Duodenal mucosa (tissue), 2 donors: ENCODE measurements around the gene PRPSAP1.
A peak's percentile ranks its signal among the peaks of the same experiment; 100 is the strongest.

Experiments used
- H3K27ac ChIP-seq: one replicate; pipeline ENCODE4 v1.7.0; 2013; ENCODE audit warnings: low read depth, low read length
- H3K27me3 ChIP-seq, 2 donors: one replicate each; pipeline ENCODE4 v1.7.0; 2013; ENCODE audit warnings: low read length in 2 of 2, control low read depth in 1 of 2; ENCODE audit not compliant: insufficient read depth in 2 of 2, control insufficient read depth in 1 of 2
- H3K36me3 ChIP-seq, 2 donors: one replicate each; pipeline ENCODE4 v1.7.0; 2013; ENCODE audit warnings: low read length in 2 of 2, control low read depth in 1 of 2; ENCODE audit not compliant: insufficient read depth in 2 of 2, control insufficient read depth in 1 of 2
- H3K4me1 ChIP-seq, 2 donors: one replicate each; pipeline ENCODE4 v1.7.0; 2013; ENCODE audit warnings: low read length in 2 of 2, control low read depth in 1 of 2; ENCODE audit not compliant: insufficient read depth in 2 of 2, control insufficient read depth in 1 of 2
- H3K4me3 ChIP-seq, 2 donors: one replicate each; pipeline ENCODE4 v1.7.0; 2013; ENCODE audit warnings: low read length in 2 of 2, low read depth in 1 of 2
- H3K9ac ChIP-seq, 2 donors: one replicate each; pipeline ENCODE4 v1.7.0; 2013; ENCODE audit warnings: low read length in 2 of 2, low read depth in 1 of 2
- H3K9me3 ChIP-seq, 2 donors: one replicate each; pipeline ENCODE4 v1.7.0; 2013; ENCODE audit warnings: low read length in 2 of 2, control low read depth in 1 of 2; ENCODE audit not compliant: control insufficient read depth in 1 of 2

Gene PRPSAP1

DNA sequence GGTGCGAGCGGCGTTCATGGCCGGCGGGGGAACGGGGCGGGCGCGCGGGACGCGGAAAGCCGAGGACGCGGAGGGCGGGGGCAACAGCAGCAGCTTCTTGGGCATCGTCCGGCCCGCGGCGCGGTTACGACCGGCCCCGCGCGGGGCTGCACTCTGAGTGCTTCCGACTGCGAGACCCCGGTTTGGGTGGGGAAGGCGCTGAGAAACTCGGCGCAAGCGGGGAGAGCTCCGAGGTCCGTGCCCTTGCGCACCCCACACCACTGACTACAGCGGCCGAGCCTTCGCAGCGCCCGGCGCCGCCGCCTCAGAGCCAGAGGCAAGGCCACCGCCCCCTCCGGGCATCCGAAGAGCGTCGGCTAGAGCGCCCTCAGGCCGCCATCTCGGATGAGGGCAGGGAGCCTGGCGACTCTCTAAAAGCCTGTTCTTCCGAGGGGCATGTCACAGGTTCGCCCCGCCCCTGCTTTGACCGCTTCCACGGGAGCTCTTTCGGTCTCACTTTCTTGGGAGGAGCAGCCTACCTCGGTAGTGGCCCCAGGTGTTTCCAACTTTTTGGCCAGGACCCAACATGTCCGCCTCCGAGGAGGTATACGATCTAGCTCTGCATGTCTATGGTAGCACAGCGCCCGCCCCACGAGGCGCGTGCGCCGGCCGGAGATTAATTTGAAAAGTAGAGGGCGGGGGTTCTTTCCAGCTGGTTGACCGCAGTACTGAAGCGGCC is at the start of gene PRPSAP1:
Gene PRPSAP1, minus strand, starts transcription at position 318 of the 718 bp plus-strand sequence. Its CDS starts 213 bp downstream, at position 105.
- Histone ChIP-seq H3K27me3 (no peaks in the 10 kb centered on the region), H3K36me3 (no peaks in the 10 kb centered on the region), H3K9me3 (no peaks in the 10 kb centered on the region), H3K27ac (peak within 1 kb of the TSS; percentile 93), H3K4me1 (peaks cover 11 to 12% of the 10 kb centered on the region in 2 donors), H3K4me3 (peak within 1 kb of the TSS; percentile 84 to 87), H3K9ac (peak within 1 kb of the TSS; percentile 74 to 75)

GRCh38 chr17:76402711-76403110 is 49.0 kb upstream of the PRPSAP1 start:
- H3K27me3 ChIP-seq: no peaks in the 10 kb centered on the region
- H3K9ac ChIP-seq: no peak overlapping the region
- no peak overlapping the region for H3K27ac ChIP-seq
- peaks cover 0 to 9% of the 10 kb centered on the region in 2 donors for H3K4me1 ChIP-seq
- peaks cover 40 to 73% of the 10 kb centered on the region in 2 donors for H3K36me3 ChIP-seq
- no peaks in the 10 kb centered on the region for H3K9me3 ChIP-seq
- no peak overlapping the region for H3K4me3 ChIP-seq

DNA sequence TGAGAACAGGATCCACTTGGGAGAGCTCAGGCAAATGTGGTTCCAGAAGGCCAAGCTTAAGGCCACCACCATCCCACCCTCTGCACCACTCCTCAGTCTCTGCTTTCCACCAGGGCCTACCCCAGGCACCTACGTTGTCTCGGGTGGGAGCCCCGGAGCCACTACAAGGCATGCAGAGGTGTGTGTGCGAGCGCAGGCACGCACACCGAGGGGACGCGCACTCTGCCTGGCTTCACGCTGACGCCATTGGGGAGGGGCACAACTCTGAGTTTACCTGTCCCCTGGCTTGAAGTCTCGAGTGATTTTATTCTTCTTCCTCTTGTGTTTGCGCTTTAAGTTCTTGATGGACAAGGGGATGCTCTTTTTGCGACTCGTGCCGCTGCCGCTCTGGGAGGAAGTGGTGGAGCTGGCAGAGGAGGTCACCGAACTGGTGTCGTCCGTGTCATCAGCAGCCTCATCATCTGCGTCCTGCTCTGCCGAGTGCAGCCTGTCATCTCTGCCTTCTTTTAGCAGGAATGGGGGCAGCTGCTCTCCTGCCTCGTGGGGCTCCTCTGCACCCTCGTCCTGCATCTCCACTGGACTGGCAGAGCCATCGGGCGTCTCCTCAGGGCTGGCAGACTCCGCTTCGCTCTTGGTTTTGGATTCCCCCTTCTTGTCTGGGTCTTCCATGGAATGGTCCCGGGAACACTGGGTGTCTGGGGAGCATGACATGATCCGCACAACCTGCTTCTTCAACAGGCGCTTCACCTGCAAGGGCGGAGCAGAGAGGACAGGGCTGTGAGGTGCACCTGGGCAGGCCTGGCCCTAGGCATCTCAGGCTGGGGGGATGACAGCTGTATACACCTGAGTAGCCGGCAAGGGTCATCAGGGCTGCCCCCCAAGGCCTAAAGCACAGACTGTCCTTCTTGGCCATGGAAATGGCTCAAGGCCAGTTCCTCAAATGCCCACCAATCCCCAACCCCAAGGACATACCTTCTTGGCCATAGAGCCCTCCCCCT is 45.8 kb upstream of the PRPSAP1 start:
- no peaks in the 10 kb centered on the region for H3K27me3 ChIP-seq
- H3K9ac ChIP-seq: no peak overlapping the region
- H3K4me1 ChIP-seq: peaks cover 10 to 11% of the 10 kb centered on the region in 2 donors
- no peak overlapping the region for H3K4me3 ChIP-seq
- H3K36me3 ChIP-seq: peaks cover 53 to 75% of the 10 kb centered on the region in 2 donors
- no peaks in the 10 kb centered on the region for H3K9me3 ChIP-seq
- H3K27ac ChIP-seq: no peak overlapping the region

GRCh38 chr17:76398523-76399174 is 44.9 kb upstream of the PRPSAP1 start:
- Histone ChIP-seq H3K36me3 (peaks cover 56 to 74% of the 10 kb centered on the region in 2 donors), H3K9ac (no peak overlapping the region), H3K4me1 (peaks cover 10 to 11% of the 10 kb centered on the region in 2 donors), H3K27me3 (no peaks in the 10 kb centered on the region), H3K9me3 (no peaks in the 10 kb centered on the region), H3K4me3 (no peak overlapping the region), H3K27ac (no peak overlapping the region)

DNA sequence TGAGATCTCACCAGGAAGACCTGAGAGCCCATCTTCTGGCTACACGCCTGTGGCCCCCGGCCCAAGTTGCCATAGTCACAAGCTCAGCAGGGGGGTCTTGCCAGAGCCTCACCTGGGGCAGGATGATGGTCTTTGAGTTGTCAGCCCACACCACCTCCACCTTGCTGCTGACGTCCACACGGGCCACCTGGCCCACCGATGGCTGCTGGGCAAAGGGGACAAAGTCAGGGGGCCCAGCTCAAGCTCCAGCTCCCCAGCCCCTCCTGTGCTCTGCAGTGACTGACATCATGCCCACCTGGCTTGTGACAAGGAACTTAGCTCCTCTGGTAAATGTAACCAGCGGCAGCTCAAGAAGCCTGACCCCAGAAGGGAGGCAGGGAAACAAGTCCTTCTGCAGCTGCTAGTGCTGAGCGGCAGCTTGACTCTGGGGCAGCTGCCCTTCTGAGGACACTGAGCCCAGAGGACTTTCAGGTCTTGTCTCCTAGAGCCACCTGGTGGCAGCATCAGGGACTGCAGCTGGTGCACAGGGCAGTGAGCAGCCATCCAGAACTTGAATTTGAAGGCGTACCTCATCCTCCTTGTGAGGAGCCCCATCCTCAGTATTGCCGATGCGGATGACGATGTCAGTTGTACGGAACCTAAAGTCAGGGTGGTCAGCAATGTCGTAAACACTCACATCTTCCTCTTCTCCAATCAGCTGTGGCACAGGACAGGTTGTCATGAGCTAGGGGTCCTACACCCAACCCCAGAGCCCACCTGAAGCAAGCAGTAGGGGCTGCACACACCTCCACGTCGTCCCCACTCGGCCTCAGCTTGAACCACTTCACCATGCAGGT is 44.2 kb upstream of the PRPSAP1 start:
- H3K4me1 ChIP-seq: peaks cover 10 to 11% of the 10 kb centered on the region in 2 donors
- no peaks in the 10 kb centered on the region for H3K27me3 ChIP-seq
- H3K27ac ChIP-seq: no peak overlapping the region
- peaks cover 58 to 69% of the 10 kb centered on the region in 2 donors for H3K36me3 ChIP-seq
- H3K4me3 ChIP-seq: no peak overlapping the region
- no peaks in the 10 kb centered on the region for H3K9me3 ChIP-seq
- peak overlapping the region in 1 of 2 donors; percentile 7 for H3K9ac ChIP-seq

DNA sequence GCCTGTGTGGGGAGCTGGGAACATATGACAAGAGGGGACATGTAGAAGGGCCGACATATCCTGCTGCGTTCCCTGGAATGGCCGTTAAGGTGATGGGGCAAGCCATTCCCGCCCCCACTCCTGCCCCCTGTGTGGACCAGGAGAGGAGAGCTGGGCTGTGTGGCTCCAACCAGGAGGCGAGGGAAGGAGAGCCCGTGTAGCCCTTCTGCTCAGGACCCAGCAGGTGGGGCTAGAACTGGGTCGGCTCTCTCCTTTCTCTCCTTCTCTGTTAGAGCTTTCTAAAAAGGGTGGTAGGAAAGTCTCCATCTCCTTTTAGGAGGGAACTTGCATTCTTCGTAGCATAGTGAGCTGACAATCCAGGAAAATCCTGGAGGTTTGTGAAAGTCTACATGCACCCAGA is 43.5 kb upstream of the PRPSAP1 start:
- Histone ChIP-seq H3K9me3 (no peaks in the 10 kb centered on the region), H3K27ac (no peak overlapping the region), H3K36me3 (peaks cover 52 to 61% of the 10 kb centered on the region in 2 donors), H3K9ac (no peak overlapping the region), H3K4me1 (peaks cover 11 to 13% of the 10 kb centered on the region in 2 donors), H3K4me3 (no peak overlapping the region), H3K27me3 (no peaks in the 10 kb centered on the region)

DNA sequence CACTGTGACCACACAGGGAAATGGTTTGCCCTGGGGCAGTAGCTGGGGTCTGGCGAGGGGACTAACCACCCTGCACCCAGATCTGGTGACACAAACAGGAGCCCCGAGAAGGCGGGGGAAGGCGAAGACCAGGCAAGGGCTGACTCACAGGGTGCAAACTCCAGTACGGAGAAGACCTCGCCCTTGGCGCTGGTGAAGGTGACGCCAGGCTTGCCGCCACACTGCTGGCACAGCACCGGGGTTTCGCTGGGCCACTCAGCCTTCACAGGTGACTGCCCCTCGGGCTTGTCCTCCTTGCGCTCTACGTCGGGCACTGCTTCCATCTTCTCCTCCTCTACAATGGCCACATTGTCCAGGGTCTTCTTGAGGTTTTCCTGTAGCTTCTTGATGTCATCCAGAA is 42.3 kb upstream of the PRPSAP1 start:
- H3K4me1 ChIP-seq: peaks cover 11 to 15% of the 10 kb centered on the region in 2 donors
- H3K9me3 ChIP-seq: no peaks in the 10 kb centered on the region
- H3K27me3 ChIP-seq: no peaks in the 10 kb centered on the region
- no peak overlapping the region for H3K27ac ChIP-seq
- H3K9ac ChIP-seq: peak overlapping the region in 1 of 2 donors; percentile 20
- H3K4me3 ChIP-seq: no peak overlapping the region
- H3K36me3 ChIP-seq: peaks cover 43 to 61% of the 10 kb centered on the region in 2 donors

- no peak overlapping the region for H3K9ac ChIP-seq
- H3K4me3 ChIP-seq: no peak overlapping the region
- H3K36me3 ChIP-seq: peaks cover 35 to 52% of the 10 kb centered on the region in 2 donors
- H3K9me3 ChIP-seq: no peaks in the 10 kb centered on the region
- H3K4me1 ChIP-seq: peaks cover 11 to 15% of the 10 kb centered on the region in 2 donors
- H3K27ac ChIP-seq: no peak overlapping the region
- no peaks in the 10 kb centered on the region for H3K27me3 ChIP-seq
Observed at GRCh38 chr17:76394166-76394565, 40.5 kb upstream of the PRPSAP1 start.

- H3K9me3 ChIP-seq: no peaks in the 10 kb centered on the region
- H3K27ac ChIP-seq: no peak overlapping the region
- H3K9ac ChIP-seq: no peak overlapping the region
- no peak overlapping the region for H3K4me3 ChIP-seq
- H3K27me3 ChIP-seq: no peaks in the 10 kb centered on the region
- peaks cover 15 to 34% of the 10 kb centered on the region in 2 donors for H3K36me3 ChIP-seq
- H3K4me1 ChIP-seq: peaks cover 9 to 24% of the 10 kb centered on the region in 2 donors
Observed at GRCh38 chr17:76391200-76391715, 37.5 kb upstream of the PRPSAP1 start.
